SK-N-MC (cell line): ENCODE data around the gene GSTT2B.
"Not testable (repeated sequence)": the region's sequence is repeated elsewhere in the genome, so short reads cannot be mapped to it uniquely, and the experiment has no call there.

Experiments
- EZH2 ChIP-seq: fragments of 200-600 bp; sonication (generic); IDR thresholded peaks from one replicate; pipeline ENCODE4 v1.6.1; 2017; ENCODE audit warnings: antibody characterized with exemption
- POLR2AphosphoS5 ChIP-seq: IDR thresholded peaks from 2 replicates; pipeline ENCODE4 v1.6.1; 2012; ENCODE audit warnings: mild to moderate bottlenecking, low read depth, low read length, borderline replicate concordance

GRCh38 chr22:23971927-23972326 lies 10.9 kb upstream of the GSTT2B start:
- TF ChIP-seq EZH2, POLR2AphosphoS5: not testable (repeated sequence)
